GM19240 (cell line): ENCODE measurements around the gene AKT3.
"Not testable (repeated sequence)": the region's sequence is repeated elsewhere in the genome, so short reads cannot be mapped to it uniquely, and the experiment has no call there.

ENCODE experiments used
- DNase-seq: peaks from one replicate; pipeline ENCODE4 v3.0.0; 2011; ENCODE audit warnings: low spot score; ENCODE audit not compliant: insufficient read length

The AKT3 gene

DNA sequence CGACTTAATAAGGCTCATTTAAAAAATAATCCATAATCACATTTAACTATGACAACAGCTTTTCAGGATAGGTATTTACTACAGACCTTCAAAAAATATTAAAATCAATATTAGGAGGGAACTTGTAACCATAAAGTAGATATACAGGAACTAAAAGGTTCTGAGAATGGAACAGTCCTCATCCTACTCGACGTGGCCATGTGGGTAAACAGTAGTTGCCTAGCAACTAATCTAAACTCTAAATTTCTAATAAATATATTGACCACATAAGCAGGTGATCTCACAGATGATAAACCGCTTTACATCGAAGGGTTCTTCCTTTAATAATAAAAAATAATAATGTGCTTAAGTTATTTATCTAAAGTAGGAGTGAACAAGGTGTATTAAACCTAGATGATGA is 7.9 kb downstream of the AKT3 start:
- DNase-seq: no peak

DNA sequence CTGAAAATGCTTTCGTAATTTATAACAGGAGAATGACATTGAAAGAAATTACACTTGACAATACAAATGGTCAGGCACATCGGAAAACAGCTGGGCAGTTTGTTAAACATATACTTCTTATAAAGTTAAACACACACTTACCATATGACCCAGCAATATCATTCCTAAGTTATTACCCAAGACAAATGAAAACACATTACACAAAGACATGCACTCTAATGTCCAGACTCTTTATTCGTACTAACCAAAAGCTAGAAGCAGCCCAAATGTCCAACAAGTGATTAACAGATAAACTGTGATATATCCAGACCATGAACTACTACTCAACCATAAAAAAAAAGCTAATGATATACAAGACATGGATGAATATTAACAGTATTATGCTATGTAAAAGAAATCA is 8.5 kb downstream of the AKT3 start:
- no peak for DNase-seq

DNA sequence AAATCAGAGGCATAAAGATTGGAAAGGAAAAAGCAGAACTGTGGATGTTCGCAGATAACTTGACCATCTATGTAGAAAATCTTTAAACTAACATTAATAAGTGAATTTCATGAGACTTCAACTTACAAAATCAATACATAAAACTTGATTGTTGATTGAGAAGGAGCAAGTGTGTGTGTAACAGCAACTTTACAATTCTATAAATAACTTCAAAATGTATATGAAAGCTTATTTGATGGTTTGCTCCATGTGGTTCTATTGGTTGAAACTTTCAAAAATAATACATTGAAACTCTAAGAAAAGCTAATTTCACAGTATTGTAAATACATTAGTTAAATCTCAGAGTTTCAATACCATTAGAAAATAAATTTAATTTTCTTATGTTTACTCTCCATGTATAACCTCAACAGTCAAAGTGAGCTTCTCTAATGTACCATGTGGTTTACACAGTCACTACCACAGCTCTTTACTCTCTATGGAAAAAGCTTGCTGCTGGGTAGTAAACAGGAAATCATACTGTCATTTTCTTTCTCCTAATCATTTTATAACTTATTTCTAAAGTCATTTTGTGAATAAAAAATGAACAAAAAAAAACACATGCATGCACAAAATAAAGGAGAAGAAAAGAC is 12.0 kb downstream of the AKT3 start:
- DNase-seq: no peak

DNA sequence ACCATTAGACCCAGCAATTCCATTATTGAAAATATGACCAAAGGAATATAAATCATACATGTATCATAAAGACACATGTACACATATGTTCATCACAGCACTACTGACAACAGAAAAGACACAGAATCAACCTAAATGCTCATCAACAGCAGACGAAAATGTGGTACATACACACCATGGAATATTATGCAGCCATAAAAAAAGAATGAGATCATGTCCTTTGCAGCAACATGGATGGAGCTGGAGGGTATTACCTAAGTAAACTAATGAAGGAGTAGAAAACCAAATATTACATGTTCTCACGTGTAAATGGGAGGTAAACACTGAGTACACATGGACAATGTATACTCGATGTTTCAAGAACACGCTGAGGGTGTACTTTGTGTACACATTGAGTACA is 15.9 kb downstream of the AKT3 start:
- no peak for DNase-seq

DNA sequence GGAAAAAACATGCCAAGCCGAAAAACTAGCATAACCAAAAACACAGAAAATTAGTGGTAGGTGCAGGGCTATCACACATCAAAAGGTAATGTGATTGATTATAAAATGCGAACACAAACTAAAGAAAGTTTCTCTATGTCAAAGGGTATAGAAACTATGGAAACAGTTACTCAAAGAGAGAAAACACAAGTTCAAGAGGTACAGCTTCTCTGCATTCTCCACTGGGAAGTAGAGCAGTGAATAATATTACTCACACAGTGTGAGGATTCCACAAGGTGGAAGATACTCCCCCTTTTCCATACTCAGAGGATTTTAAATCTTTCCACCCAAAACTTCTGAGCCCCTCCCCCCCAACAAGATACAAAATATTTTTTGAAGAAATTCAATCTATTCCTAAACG is 18.6 kb downstream of the AKT3 start:
- no peak for DNase-seq

DNA sequence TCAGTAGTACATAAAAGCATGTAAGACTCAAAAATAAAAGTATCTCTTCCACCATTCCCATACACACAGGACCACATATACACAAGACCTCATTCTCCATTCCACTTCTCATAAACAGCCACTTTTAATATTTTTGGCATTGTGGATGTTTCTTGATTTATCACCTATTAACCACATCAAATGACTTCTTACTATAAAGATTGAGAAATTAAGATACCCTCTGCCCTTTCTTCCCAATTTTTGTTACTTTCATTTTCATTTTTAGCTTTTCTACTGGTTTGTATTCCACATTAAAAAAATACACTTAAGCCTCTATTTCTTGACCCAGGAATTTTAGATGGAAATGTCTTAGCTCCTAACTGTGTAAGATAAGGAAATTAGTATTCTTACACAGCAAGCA is 22.8 kb downstream of the AKT3 start:
- DNase-seq: no peak

DNA sequence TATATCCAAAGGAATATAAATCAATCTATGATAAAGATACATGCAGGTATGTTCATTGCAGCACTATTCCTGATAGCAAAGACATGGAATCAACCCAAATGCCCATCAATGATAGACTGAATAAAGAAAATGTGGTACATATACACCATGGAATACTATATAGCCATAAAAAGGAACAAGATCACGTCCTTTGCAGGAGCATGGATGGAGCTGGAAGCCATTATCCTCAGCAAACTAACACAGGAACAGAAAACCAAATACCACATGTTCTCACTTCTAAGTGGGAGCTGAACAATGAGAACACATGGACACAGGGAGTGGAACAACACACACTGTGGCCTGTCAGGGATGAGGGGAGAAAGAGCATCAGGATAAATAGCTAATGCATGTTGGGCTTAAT is 25.1 kb downstream of the AKT3 start:
- DNase-seq: not testable (repeated sequence)

DNA sequence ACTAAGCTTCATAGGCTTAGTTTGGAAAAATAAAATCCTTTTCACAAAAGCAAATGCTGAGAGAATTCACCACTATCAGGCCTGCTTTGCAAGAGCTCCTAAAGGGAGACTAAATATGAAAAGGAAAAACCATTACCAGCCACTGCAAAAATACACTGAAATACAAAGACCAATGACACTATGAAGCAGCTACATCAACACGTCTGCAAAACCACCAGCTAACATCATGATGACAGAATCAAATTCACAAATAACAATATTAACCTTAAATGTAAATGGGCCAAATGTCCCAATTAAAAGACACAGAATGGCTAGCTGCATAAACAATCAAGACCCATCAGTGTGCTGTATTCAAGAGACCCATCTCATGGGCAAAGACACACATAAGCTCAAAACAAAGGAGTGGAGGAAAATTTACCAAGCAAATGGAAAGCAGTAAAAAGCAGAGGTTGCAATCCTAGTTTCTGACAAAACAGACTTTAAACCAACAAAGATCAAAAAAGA is 28.8 kb downstream of the AKT3 start:
- DNase-seq: no peak

DNA sequence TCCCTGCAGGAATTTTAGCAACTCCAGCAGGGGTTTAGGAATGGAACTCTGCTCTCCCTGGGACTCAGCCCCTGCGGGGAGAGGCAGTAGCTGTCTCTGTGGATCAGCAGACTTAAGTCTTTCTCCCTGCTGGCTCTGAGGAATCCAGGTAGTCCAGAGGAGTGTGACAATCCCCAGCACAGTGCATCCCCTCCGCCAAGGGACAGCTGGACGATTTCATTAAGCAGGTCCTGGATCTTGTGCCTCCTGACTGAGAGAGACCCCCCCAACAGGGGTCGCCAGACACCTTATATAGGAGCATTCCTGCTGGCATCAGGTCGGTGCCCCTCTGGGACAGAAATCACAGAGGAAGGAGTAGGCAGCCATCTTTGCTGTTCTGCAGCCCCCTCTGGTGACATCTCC is 30.6 kb downstream of the AKT3 start:
- no peak for DNase-seq

DNA sequence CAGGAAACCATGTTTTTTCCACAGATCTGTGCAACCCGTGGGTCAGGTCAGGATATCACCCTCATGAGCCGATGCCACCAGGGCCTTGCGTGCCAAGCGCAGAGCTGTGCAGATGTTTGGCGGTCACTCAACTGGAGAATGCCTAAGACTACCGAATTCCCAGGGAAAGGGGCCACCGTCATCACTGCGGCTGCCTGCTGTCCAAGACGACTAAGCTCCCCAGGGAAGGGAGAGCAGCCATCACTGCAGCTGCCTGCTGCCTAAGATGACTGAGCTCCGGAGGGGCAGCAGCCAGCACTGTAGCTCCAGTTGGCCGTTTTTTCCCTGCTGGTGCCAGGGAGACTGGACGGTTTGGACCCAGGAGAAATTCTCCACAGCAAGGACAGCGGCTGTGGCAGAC is 31.1 kb downstream of the AKT3 start:
- no peak for DNase-seq

DNA sequence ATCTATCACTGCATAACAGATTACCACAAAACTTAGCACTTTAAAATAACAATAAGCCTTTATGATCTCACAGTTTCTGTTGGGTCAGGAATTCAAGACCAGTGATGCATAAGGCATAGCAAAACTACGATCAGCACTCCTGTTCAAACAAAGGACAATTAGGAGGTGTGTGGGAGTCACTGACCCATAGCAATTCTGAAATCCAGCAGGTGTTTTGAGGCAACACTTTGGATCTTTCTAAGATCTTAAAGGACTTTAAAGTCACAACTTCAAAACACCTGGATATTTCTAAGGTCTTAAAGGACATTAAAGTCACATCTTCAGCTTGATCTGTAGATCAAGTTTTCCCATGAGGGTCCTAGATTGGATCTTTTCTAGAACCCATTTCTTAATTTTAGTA is 35.3 kb downstream of the AKT3 start:
- DNase-seq: no peak

DNA sequence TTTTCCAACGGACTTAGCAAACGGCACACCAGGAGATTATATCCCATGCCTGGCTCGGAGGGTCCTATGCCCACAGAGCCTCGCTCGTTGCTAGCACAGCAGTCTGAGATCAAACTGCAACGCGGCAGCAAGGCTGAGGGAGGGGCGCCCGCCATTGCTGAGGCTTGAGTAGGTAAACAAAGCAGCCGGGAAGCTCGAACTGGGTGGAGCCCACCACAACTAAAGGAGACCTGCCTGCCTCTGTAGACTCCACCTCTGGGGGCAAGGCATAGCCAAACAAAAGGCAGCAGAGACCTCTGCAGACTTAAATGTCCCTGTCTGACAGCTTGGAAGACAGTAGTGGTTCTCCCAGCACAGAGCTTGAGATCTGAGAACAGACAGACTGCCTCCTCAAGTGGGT is 42.7 kb downstream of the AKT3 start:
- DNase-seq: not testable (repeated sequence)

DNA sequence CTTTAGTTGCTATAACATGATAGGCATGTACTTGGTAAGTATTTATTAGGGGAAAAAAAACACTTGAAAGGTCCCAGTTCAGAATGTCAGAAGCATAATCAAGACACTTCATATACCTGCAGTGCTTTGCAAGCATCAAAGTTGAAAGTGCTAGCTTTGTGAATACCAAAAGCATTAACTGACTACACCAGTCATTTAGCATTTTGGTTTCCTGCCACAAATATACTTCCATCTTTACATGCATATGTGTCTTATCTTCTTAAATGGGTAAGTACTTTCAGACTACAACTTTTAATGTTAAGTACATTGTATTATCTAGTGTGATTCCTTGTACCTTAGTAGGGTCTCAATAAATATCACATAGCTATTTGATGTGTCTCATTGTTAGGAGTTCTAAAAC is 43.7 kb downstream of the AKT3 start:
- no peak for DNase-seq

DNA sequence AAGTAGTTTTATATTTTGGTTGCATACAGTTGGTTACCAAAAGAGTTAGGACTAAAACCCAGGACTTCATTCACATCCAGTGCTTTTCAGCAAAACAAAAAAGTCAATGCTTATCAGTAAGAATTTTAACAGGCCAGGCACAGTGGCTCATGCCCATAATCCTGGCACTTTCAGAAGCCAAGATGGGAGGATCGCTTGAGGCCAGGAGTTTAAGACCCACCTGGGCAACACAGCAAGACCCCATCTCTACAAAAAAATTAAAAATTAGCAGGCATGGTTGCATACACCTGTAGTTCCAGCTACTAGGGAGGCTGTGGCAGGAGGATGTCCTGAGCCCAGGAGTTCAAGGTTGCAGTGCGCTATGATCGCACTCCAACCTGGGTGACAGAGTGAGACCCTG is 47.3 kb downstream of the AKT3 start:
- DNase-seq: no peak

DNA sequence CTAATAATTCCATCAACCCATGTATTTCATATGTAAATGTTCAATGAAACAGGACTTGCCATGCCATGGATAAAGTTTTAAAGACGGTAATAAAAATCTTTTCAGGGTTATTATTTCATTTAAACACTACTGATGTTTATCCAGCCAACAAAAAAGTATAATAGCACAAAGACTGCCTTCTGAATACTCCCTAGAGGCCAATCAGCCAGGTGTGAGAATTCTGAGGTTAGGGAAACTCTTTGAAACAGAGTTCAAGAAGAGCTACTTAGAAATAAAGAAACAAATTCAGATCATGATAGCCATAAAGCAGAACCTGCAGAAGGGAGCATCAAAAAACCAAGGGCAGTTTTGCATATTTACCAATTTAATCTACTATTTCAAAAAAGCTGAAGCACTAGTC is 48.7 kb downstream of the AKT3 start:
- no peak for DNase-seq

DNA sequence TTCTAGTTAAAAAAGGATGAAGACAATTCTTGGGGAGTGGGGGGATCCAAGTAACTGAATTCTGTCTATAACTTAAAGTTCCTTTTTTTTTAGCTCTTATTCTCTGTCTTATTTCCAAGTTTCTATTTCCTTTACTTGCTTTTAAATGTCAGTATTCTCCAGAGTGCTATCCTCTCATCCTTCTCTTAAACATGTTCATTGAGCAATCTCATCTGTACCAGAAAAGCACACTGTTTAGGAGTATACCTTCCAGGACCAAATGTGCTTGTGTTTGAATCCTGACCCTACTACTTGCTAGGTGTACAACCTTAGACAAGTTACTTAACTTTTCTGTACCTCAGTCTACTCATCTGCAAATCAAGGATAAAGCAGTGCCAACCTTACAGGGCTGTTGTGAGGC is 50.1 kb downstream of the AKT3 start:
- no peak for DNase-seq

DNA sequence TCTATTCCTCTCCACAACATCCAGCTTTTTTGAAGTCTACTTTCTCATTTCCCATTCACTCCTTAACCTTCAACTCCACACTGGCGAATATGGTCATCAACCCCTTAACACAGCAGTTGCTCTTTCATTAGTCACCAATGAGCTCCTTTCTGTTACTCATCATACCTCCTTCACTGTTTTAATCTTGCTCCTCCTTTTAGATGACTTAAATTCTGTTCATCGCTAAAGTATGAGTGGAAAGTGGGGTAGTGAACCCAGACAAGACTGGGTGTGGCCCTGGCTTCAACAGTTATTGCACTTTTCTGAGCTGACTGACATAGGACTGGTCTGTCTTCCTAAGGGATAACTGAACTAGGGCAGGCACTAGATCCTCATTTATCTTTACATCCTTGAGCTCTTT is 51.3 kb downstream of the AKT3 start:
- DNase-seq: no peak

DNA sequence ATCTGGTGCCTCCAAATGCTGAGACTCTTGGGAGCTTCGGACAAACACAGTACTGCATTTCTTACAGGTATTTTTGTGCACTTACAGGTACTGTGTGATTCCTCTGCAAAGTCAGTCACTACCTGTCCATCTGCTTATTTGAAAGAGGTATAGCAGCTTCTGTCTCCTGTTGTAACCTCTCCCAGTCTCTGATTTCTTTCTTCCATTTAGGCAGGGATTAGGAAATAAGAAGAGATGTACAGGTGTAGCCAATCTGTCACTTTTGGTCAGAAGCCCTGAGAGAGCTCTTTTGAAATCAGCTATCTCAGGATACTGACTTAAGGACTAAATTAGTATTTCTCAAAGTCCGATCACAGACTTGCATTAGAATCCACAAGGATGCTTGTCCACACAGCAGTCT is 54.0 kb downstream of the AKT3 start:
- DNase-seq: no peak

DNA sequence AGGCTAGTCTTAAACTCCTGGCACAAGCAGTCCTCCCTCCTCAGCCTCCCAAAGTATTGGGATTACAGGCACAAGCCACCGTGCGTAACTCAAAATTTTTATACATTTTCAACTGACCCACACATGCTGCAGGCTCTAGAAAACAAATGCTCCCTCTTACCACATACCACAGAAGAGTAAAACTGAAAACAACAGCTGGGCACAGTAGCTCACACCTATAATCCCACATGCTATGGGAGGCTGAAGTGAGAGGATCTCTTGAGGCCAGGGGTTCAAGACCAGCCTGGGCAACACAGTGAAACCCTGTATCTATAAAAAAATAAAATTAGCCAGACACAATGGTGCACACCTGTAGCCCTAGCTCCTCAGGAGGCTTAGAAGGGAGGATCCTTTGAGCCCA is 56.7 kb downstream of the AKT3 start:
- DNase-seq: no peak

DNA sequence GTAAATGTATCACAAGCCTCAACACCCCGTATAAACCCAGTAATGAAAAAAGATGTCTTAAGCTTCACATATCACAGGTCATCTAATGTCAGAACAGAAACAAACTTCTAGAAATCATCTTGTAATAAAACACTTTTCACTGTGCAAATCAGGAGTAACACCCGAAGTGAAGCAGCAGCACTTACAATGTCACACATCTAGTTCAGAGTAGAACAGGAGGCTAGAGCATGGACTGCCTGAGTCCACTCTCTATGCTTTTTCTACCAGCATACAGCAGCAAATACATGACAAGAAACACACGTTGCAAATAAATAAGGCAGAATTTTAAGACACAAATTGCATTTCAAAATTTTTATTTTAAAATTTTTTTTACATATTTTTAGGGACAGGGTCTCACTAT is 57.2 kb downstream of the AKT3 start:
- no peak for DNase-seq

DNA sequence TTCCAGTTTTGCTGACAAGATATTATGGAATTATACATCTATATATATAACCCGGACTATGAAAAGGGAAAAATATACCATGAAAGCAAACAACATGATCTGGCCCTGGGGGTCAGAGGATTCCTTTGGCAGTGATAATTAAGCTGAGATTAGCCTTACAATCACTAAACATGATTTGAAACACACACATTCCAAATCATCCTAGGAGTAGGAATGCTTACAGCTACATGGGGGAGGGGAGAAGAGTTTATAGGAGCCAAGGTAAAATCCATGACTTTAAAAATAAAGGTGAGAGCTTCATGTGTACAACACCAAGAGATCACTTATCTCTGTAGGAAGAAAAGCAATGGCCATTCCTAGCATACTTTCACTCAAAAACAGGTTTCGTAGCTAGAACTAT is 57.6 kb downstream of the AKT3 start:
- no peak for DNase-seq

DNA sequence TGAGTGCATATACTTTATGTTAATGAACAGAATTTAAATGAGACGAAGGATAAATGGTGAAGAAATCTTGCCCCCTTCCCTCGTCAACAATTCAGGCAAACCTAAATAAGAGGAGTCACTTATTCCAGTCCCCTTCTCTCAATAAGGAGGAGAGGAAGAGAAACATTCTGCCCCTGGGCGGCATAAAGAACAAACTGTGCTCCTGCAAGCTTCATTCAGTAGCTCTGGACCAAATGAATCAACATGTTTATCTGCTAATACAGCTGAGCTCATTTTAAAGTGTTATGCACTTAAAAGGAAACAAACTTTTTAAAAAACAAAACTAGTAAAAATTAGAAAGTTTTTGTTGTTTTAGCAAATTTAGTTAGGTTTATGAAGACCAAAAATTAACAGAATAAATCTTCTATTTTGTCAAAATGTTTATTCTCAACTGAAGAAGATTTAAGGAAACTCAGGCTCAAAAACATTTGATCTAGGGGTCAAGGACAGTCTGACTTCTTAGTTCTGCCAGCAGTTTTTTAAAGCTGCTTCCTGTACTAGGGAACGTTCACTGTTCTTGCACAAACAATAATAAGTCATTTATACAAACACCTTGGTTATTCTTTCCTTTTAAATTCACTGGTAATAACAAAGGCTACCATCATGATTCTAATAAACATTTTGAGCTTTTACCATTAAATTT is 58.3 kb downstream of the AKT3 start:
- no peak for DNase-seq

DNA sequence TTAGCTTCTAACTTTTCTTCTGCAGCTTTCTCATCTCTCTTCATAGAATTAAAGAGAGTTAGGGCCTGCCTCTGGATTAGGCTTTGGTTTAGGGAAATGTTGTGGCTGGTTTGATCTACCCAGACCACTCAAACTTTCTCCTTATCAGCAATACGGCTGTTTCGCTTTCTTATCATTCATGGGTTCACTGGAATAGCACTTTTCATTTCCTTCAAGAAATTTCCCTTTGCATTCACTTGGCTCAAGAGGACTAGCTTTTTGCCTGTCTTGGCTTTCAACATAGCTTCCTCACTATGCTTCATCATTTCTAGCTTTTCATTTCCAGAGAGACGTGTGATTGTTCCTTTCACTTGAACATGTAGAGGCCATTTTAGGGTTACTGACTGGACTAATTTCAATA is 59.6 kb downstream of the AKT3 start:
- DNase-seq: no peak
